A673 (cell line): ENCODE data around the gene PCDHB16.
"Not testable (repeated sequence)": the region's sequence is repeated elsewhere in the genome, so short reads cannot be mapped to it uniquely, and the experiment has no call there.

Experiments used
- EZH2 ChIP-seq: fragments of 200-600 bp; sonication (generic); IDR thresholded peaks from 2 replicates; pipeline ENCODE4 v1.6.1; 2017; ENCODE audit warnings: borderline replicate concordance, low read depth, mild to moderate bottlenecking, mixed read lengths, antibody characterized with exemption, low read length; ENCODE audit not compliant: poor library complexity, severe bottlenecking
- TF ChIP-seq, protein P1 (sequence below): fragments of 300-800, 200-600 bp; sonication (generic); conservative IDR thresholded peaks from 2 replicates; pipeline ENCODE4 v1.5.1; 2017; ENCODE audit warnings: low read depth, mild to moderate bottlenecking, antibody characterized with exemption, low read length, moderate library complexity, mixed read lengths

DNA sequence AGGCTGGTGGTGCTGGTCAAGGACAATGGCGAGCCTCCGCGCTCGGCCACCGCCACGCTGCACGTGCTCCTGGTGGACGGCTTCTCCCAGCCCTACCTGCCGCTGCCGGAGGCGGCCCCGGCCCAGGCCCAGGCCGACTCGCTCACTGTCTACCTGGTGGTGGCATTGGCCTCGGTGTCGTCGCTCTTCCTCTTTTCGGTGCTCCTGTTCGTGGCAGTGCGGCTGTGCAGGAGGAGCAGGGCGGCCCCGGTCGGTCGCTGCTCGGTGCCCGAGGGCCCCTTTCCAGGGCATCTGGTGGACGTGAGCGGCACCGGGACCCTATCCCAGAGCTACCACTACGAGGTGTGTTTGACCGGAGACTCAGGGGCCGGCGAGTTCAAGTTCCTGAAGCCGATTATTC lies 44.8 kb upstream of the PCDHB16 start:
- TF ChIP-seq, protein P1, sequence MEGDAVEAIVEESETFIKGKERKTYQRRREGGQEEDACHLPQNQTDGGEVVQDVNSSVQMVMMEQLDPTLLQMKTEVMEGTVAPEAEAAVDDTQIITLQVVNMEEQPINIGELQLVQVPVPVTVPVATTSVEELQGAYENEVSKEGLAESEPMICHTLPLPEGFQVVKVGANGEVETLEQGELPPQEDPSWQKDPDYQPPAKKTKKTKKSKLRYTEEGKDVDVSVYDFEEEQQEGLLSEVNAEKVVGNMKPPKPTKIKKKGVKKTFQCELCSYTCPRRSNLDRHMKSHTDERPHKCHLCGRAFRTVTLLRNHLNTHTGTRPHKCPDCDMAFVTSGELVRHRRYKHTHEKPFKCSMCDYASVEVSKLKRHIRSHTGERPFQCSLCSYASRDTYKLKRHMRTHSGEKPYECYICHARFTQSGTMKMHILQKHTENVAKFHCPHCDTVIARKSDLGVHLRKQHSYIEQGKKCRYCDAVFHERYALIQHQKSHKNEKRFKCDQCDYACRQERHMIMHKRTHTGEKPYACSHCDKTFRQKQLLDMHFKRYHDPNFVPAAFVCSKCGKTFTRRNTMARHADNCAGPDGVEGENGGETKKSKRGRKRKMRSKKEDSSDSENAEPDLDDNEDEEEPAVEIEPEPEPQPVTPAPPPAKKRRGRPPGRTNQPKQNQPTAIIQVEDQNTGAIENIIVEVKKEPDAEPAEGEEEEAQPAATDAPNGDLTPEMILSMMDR: not testable (repeated sequence)
- not testable (repeated sequence) for TF ChIP-seq EZH2
